HG03521 (cell line): ENCODE results near the gene KLHDC7A.
"Not testable (repeated sequence)": the region's sequence is repeated elsewhere in the genome, so short reads cannot be mapped to it uniquely, and the experiment has no call there.

ENCODE experiments used
- ATAC-seq: cut with Tn5 transposase; IDR thresholded peaks from one replicate; pipeline ENCODE4 v1.9.1; 2021; ENCODE audit warnings: mild to moderate bottlenecking, moderate library complexity; ENCODE audit not compliant: unreplicated experiment

Gene KLHDC7A

GRCh38 chr1:18480315-18481189, at the start of gene KLHDC7A:
KLHDC7A (plus strand) TSS chr1:18480930; CDS start chr1:18480982, 52 bp downstream.
- no peak for ATAC-seq

- ATAC-seq = no peak
Observed at GRCh38 chr1:18434041-18434440, 46.7 kb upstream of the KLHDC7A start.

- no peak for ATAC-seq
Observed at GRCh38 chr1:18440385-18441226, 40.1 kb upstream of the KLHDC7A start.

- ATAC-seq = no peak
Observed at GRCh38 chr1:18443587-18444520, 36.9 kb upstream of the KLHDC7A start.

GRCh38 chr1:18444563-18444962, 36.2 kb upstream of the KLHDC7A start:
- no peak for ATAC-seq

- no peak for ATAC-seq
Observed at GRCh38 chr1:18446751-18447150, 34.0 kb upstream of the KLHDC7A start.

GRCh38 chr1:18447509-18448220, 33.1 kb upstream of the KLHDC7A start:
- no peak for ATAC-seq

- no peak for ATAC-seq
Observed at GRCh38 chr1:18448889-18449288, 31.8 kb upstream of the KLHDC7A start.

GRCh38 chr1:18452550-18452949, 28.2 kb upstream of the KLHDC7A start:
- no peak for ATAC-seq

GRCh38 chr1:18458133-18459092, 22.3 kb upstream of the KLHDC7A start:
- ATAC-seq = no peak

- ATAC-seq = no peak
Observed at GRCh38 chr1:18461656-18462055, 19.1 kb upstream of the KLHDC7A start.

GRCh38 chr1:18462517-18462916, 18.2 kb upstream of the KLHDC7A start:
- ATAC-seq = not testable (repeated sequence)

- ATAC-seq = no peak
Observed at GRCh38 chr1:18463063-18463462, 17.7 kb upstream of the KLHDC7A start.

GRCh38 chr1:18463984-18464664, 16.6 kb upstream of the KLHDC7A start:
- no peak for ATAC-seq

GRCh38 chr1:18464665-18465050, 16.1 kb upstream of the KLHDC7A start:
- no peak for ATAC-seq

- no peak for ATAC-seq
Observed at GRCh38 chr1:18466676-18467075, 14.1 kb upstream of the KLHDC7A start.

- ATAC-seq = no peak
Observed at GRCh38 chr1:18468570-18468969, 12.2 kb upstream of the KLHDC7A start.

GRCh38 chr1:18469514-18469913, 11.2 kb upstream of the KLHDC7A start:
- no peak for ATAC-seq
